Measurements from ENCODE around the gene CCDC7. TPM values are rescaled to one million over a fixed set of nuclear protein-coding genes. Genes with fewer than 3 reads are reported as not detected.

CCDC7 gene
- total RNA-seq, 1 donor from 2014 or later: 9.0 TPM

- H3K4me3 Mint-ChIP-seq: no peak overlapping the region
- no peaks in the 10 kb centered on the region for H3K4me1 Mint-ChIP-seq (ENCODE audit: unreplicated experiment)
- no peak overlapping the region for H3K27ac Mint-ChIP-seq
- no peak for DNase-seq (ENCODE audit: extremely low spot score, unreplicated experiment)
- no peak for TF ChIP-seq CTCF (conservative IDR thresholded peaks at IDR 0.05)
- H3K9me3 Mint-ChIP-seq: peaks cover 14% of the 10 kb centered on the region
- no peaks in the 10 kb centered on the region for H3K27me3 Mint-ChIP-seq
- H3K36me3 Mint-ChIP-seq: no peaks in the 10 kb centered on the region
These were observed 235.0 kb downstream of the CCDC7 start for GRCh38 chr10:32680803-32681557.

- Mint-ChIP-seq H3K9me3 (peaks cover 6% of the 10 kb centered on the region), H3K36me3 (no peaks in the 10 kb centered on the region), H3K4me3 (no peak overlapping the region), H3K27me3 (no peaks in the 10 kb centered on the region), H3K4me1 (ENCODE audit: unreplicated experiment) (no peaks in the 10 kb centered on the region), H3K27ac (no peak overlapping the region)
- DNase-seq (ENCODE audit: extremely low spot score, unreplicated experiment): no peak
- no peak for TF ChIP-seq CTCF (conservative IDR thresholded peaks at IDR 0.05)
These were observed 238.4 kb downstream of the CCDC7 start for GRCh38 chr10:32684291-32684690.

GRCh38 chr10:32687116-32687515 is 241.2 kb downstream of the CCDC7 start:
- Mint-ChIP-seq H3K27ac (no peak overlapping the region), H3K4me3 (no peak overlapping the region), H3K36me3 (no peaks in the 10 kb centered on the region), H3K4me1 (ENCODE audit: unreplicated experiment) (no peaks in the 10 kb centered on the region), H3K27me3 (no peaks in the 10 kb centered on the region), H3K9me3 (peaks cover 6% of the 10 kb centered on the region)
- no peak for TF ChIP-seq CTCF (conservative IDR thresholded peaks at IDR 0.05)
- no peak for DNase-seq (ENCODE audit: extremely low spot score, unreplicated experiment)

- Mint-ChIP-seq H3K4me1 (ENCODE audit: unreplicated experiment) (no peaks in the 10 kb centered on the region), H3K36me3 (no peaks in the 10 kb centered on the region), H3K4me3 (no peak overlapping the region), H3K9me3 (peaks cover 2% of the 10 kb centered on the region), H3K27ac (no peak overlapping the region), H3K27me3 (no peaks in the 10 kb centered on the region)
- no peak for TF ChIP-seq CTCF (conservative IDR thresholded peaks at IDR 0.05)
- no peak for DNase-seq (ENCODE audit: extremely low spot score, unreplicated experiment)
These were observed 241.6 kb downstream of the CCDC7 start for GRCh38 chr10:32687546-32687945.

GRCh38 chr10:32692174-32692573 is 246.2 kb downstream of the CCDC7 start:
- Mint-ChIP-seq H3K9me3 (no peaks in the 10 kb centered on the region), H3K4me3 (no peak overlapping the region)

More at GRCh38 chr10:32692174-32692573, 246.2 kb downstream of the CCDC7 start:
- Mint-ChIP-seq H3K4me1 (ENCODE audit: unreplicated experiment) (no peaks in the 10 kb centered on the region), H3K36me3 (no peaks in the 10 kb centered on the region), H3K27me3 (no peaks in the 10 kb centered on the region), H3K27ac (no peak overlapping the region)
- TF ChIP-seq CTCF (conservative IDR thresholded peaks at IDR 0.05): no peak
- no peak for DNase-seq (ENCODE audit: extremely low spot score, unreplicated experiment)
